ENCODE measurements around the gene MED22.
"Not testable (repeated sequence)": the region's sequence is repeated elsewhere in the genome, so short reads cannot be mapped to it uniquely, and the experiment has no call there.

Gene MED22

GRCh38 chr9:133347985-133348717, at the start of gene MED22, which contains the start of gene RPL7A:
MED22 (minus strand) TSS chr9:133348131; CDS start chr9:133346662, 1,469 bp downstream.
RPL7A (plus strand) TSS chr9:133348218; CDS start chr9:133348244, 26 bp downstream.
- peak; percentile 82 for DNase-seq

DNA sequence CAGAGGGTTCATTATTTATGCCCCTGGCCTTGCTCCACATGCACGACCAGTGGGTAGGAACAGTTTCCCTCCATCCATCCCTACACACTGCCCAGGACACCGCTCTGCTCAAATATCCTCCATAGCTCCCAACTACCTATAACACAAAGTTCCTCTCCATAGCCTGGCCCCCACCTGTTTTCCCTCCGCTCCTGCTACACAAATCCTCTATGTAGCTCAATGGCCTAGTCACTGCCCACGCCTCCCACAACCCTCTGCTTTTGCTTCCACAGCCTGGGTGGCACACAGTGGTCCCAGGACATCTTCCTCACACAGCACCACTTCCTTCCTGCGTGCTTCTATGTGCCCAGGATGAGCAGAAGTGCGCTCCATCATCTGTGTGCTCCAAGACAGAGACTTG, 49.4 kb upstream of the MED22 start:
- no peak for DNase-seq

DNA sequence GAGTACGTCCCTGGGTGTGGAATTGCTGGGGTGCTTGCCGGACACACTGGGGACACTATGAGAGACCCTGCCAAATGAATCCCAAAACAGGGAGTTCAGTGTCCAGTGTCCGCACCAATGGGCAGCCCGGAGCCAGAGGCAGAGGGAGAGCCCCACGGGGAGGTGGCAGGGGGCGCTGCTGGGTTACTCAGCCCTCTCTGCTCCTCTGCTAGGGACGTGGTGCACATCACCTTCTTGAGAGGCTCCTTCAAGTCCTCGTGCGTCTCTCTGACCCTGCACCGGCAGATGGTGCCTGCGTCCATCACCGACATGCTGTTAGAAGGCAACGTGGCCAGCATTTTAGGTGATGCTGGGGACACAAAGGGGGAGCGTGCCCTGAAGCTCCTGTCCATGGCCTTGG, 49.0 kb upstream of the MED22 start:
- DNase-seq, result no peak

DNA sequence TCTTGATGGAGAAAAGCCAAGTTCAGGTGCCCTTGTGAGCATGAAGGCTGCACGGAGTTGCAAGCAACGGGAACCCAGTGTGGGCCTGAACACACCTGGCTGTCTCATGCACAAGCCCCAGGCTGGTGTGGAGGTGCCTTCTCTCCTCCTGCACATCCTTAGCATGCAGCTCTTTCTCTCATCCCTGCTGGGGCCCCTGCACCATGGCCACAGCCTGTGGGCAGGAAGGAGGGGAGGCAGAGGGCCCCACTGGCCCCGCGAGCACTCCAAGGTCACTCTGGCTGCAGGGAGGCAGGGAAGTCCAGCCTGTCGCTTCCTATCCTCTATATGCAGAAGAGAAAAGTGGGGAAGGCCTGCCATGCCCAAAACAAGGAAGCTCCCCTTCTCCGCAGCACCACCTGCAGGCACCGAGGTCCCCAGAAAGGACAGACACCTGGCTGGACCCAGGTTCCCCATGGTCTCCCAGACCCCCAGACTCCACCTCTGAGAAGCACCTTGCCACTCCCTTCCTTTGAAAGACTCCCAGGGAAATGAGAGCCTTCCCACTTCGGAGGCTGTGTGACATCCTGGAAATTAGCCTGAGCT, 46.8 kb upstream of the MED22 start:
- no peak for DNase-seq

GRCh38 chr9:133393399-133393798, 45.5 kb upstream of the MED22 start:
- DNase-seq, result no peak

DNA sequence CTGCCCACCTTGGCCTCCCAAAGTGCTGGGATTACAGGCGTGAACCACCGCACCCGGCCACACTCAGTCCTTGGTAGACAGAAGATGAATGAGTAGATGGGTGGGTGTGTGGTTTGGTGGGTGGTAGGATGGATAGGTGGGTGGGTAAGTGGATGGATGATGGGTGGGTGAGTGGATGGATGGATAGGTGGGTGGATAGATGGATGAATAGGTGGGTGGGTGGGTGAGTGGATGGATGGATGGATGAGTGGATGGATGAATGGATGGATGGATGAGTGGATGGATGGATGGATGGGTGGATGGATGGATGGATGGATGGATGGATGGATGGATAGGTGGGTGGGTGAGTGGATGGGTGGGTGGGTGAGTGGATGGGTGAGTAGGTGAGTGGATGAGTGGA, 44.4 kb upstream of the MED22 start:
- DNase-seq, result not testable (repeated sequence)

- DNase-seq, result not testable (repeated sequence)
Observed at GRCh38 chr9:133391449-133391848, 43.5 kb upstream of the MED22 start.

- no peak for DNase-seq
Observed at GRCh38 chr9:133390713-133391112, 42.8 kb upstream of the MED22 start.

DNA sequence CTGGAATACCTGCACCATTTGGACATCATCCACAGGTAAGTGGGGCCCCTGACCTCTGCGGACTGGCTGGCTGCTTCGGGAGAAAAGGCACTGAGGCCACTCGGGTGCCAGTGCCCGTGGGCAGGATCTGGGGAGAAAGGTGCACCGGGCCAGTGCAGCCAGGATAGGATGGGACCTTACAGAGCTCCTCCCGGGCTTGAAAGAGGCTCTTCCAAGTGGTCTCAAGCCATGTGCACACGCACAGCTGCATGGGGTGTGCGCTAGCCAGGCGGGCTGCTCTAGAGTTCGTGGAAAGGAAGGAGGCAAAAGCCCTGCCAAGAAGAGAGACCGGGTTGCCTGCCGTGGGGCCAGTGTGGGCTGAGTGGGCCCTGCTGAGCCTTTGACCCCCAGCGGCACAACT, 41.6 kb upstream of the MED22 start:
- DNase-seq, result no peak

DNA sequence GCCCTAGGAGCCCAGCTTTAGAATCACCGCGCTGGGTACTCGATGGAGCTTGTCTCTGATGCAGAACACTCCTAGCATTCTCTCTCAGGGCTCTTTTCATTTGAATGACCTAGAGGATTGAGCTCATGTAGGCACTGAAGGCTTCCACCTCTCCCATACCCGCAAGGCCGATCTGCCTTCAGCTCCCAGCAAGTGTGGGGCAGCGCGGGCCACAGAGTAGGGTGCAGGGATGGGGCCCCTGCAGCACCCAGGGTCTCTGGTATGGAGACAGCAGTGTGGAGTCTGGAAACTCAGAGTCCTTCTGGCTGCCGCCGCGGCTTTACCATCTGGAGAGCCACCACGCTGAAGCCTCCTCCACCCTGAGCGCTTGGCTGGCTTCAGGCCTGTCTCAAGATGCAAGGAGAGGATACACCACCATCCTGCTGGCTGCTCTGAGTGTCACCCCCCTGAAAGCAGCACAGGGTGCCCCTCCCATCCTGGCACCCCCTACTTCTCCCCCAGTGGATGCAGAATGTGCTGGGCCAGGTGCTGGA, 41.2 kb upstream of the MED22 start:
- no peak for DNase-seq

GRCh38 chr9:133387680-133388079, 39.7 kb upstream of the MED22 start:
- DNase-seq, result no peak

GRCh38 chr9:133386338-133386737, 38.4 kb upstream of the MED22 start:
- no peak for DNase-seq

DNA sequence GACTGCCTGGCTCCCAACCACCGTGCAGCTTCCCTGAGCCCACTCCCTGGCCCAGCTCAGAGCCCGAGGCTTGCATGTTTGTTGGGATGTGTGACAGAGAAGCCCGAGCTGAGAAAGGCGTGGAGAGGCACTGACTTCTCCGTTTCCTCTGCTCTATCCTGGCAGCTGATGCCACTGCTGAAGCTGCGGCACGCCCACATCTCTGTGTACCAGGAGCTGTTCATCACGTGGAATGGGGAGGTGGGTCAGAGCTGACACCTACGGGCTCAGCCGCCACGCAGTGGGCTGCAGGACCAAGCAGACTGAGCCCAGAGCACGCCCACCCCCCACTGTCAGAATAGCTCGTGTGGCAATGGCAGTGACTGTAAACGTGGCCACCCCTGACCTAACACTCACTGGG, 37.5 kb upstream of the MED22 start:
- DNase-seq, result no peak

- DNase-seq, result no peak
Observed at GRCh38 chr9:133384736-133385321, 36.9 kb upstream of the MED22 start.

- DNase-seq, result no peak
Observed at GRCh38 chr9:133383438-133383837, 35.5 kb upstream of the MED22 start.

DNA sequence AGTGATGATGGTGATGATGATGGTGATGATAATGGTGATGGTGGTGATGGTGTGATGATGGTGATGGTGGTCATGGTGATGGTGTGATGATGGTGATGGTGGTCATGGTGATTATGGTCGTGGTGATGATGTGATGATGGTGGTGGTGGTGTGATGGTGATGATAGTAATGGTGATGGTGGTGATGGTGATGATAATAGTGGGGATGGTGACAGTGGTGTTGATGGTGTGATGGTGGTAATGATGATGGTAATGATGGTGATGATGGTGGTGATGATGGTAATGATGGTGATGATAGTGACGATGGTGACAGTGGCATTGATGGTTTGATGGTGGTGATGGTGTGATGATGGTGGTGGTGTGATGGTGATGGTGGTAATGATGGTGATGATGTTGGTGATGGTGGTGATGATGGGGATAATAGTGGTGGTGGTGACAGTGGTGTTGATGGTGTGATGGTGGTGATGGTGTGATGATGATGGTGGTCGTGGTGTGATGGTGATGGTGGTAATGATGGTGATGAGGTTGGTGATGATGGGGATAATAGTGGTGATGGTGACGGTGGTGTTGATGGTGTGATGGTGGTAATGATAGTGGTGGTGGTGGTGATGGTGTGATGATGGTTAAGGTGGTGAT, 34.7 kb upstream of the MED22 start:
- DNase-seq, result no peak

DNA sequence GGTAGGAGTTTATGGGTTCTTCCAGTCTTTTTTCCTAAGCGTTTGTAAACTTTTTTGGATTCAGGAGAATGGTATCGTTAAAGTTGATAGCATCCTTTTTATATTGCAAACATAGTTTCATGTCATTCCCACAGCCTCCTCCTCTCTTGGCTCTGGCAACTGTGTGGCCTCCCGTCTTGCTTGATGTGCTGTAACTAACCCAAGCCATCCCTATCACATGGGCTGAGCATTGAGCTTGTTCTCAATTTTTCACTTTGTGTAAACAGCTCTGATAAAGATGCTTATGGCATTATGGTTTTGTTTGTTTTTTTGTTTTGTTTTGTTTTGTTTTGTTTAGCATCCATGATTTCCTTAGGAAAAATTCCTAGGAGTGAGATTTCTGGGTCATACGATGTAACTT, 32.8 kb upstream of the MED22 start:
- no peak for DNase-seq

DNA sequence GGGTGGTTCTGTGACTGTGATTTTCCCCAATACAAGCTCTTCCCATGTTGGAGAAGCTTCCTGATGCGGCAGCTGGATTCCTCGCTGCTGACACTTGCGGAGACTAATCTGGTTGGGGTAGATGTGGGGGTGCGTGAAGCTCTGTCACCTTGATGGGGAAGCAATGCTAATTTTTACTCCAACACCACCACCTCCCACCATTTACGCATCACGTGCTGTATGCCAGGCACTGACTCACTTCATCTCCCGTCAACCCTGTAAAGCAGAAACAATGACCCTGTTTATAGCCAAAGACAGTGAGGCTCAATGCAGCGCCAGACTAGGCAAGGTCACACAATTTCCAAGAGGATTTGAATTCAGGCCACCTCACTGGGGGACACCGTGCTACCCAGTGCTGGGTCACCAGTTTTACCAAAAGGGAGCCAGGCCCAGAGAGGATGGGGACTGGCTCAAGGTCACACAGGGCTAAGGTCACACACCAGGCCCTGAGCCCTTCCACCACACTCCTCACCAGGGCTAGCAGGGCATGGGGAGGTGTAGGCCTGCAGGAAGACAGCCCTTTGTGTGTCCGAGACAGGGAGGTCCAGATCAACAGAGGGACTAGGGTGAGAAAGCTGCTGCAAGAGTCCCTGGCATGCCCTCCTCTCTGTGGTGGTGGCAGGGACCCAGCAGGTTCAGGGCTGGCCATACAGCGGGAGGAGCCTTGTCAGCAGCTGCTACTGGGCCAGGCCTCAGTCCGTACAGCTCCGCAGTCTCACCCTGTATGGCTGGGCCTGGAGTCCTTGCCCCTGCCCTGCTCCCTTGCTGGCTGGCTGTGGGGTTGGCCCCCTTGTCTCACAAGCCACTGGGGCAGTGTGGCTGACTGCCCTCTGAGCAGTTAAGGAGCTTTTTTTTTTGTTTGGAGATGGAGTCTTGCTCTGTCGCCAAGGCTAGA, 31.5 kb upstream of the MED22 start:
- no peak for DNase-seq

- DNase-seq, result no peak
Observed at GRCh38 chr9:133378408-133378962, 30.6 kb upstream of the MED22 start.

GRCh38 chr9:133377721-133378216, 29.8 kb upstream of the MED22 start:
- DNase-seq, result no peak

DNA sequence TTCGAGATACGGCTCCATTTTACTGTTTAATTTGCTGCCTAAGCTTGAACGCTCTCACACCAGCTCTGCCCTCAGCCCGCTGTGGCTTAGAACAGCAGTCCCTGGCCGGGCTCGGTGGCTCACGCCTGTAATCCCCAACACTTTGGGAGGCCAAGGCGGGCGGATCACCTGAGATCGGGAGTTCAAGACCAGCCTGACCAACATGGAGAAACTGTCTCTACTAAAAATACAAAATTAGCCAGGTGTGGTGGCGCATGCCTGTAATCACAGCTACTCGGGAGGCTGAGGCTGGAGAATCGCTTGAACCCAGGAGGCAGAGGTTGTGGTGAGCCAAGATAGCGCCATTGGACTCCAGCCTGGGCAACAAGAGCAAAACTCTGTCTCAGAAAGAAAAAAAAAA, 29.3 kb upstream of the MED22 start:
- not testable (repeated sequence) for DNase-seq

Data from SIG-M5 (cell line).